HCT116 (cell line): ENCODE results near the gene SSTR3. TPM values are rescaled to one million over a fixed set of nuclear protein-coding genes. Genes with fewer than 3 reads are reported as not detected.

ENCODE experiments used
- ATAC-seq: fragments of 200-7000 bp; cut with Tn5 transposase; 2 replicates; pipeline ENCODE4 v1.9.1; 2020; ENCODE audit warnings: mild to moderate bottlenecking, moderate library complexity
- BruUV-seq: library from RNA; stranded (reverse); fragments of 400-500 nt; replicated peaks from 2 replicates; lab custom pipeline; 2021; lab: Mats Ljungman, UMichigan
- CTCF ChIA-PET: fragments of 300-600 bp; sonication (Branson Sonifier 250); formaldehyde crosslinking; loops from one replicate; lab custom pipeline; 2021; ENCODE audit warnings: antibody characterized with exemption; lab: Charles Lee
- POLR2A ChIA-PET: fragments of 300-600, 350-600 bp; sonication (Branson Sonifier 250); formaldehyde crosslinking; loops from one replicate; lab custom pipeline; 2021; ENCODE audit warnings: antibody characterized with exemption; lab: Charles Lee
- RAD21 ChIA-PET, 2 experiments: fragments of 300-600 bp; sonication (Branson Sonifier 250); formaldehyde crosslinking; loops; one replicate each; lab custom pipeline; 2023; ENCODE audit warnings: low total read pairs in 2 of 2; ENCODE audit not compliant: uncharacterized antibody in 2 of 2, unreplicated experiment in 2 of 2, low non-redundant PET in 1 of 2; lab: Charles Lee
- DNase-seq: peaks from one replicate; pipeline ENCODE4 v3.0.0-alpha.2; 2010; ENCODE audit warnings: low read depth, low spot score
- H2AFZ ChIP-seq: fragments of 200-600 bp; shearing (Covaris generic), sonication (generic); 2 replicates; pipeline ENCODE4 v1.6.1; 2017; ENCODE audit warnings: low read depth, mixed run types, mixed read lengths, antibody characterized with exemption, low read length; ENCODE audit not compliant: poor library complexity, severe bottlenecking
- H3K27ac ChIP-seq: 2 replicates; pipeline ENCODE4 v1.5.1; 2012; ENCODE audit warnings: low read depth, low read length
- H3K27me3 ChIP-seq: fragments of 200-600 bp; sonication (generic); 2 replicates; pipeline ENCODE4 v1.6.1; 2016; ENCODE audit warnings: mixed run types, low read length, mixed read lengths; ENCODE audit not compliant: insufficient read depth
- H3K36me3 ChIP-seq, 2 experiments: fragments of 200-500 bp in 1 of 2; fragments of 200-600 bp in 1 of 2; sonication (Bioruptor generic) in 1 of 2; sonication (generic) in 1 of 2; 2 replicates each; pipeline versions ENCODE4 v1.5.1 to v1.6.1; 2014 to 2016; ENCODE audit warnings: low read length in 2 of 2, inconsistent platforms in 1 of 2, mixed read lengths in 1 of 2, mixed run types in 1 of 2; ENCODE audit not compliant: insufficient read depth in 2 of 2, control insufficient read depth in 1 of 2
- H3K4me1 ChIP-seq, 2 experiments: fragments of 200-600 bp in 1 of 2; sonication (generic) in 1 of 2; 2 replicates each; pipeline versions ENCODE4 v1.5.1 to v1.6.1; 2012 to 2017; ENCODE audit warnings: low read length in 2 of 2, inconsistent platforms in 1 of 2, mild to moderate bottlenecking in 1 of 2, mixed read lengths in 1 of 2, mixed run types in 1 of 2, moderate library complexity in 1 of 2; ENCODE audit not compliant: insufficient read depth in 2 of 2, control insufficient read depth in 1 of 2
- H3K4me2 ChIP-seq: fragments of 200-600 bp; sonication (generic); 2 replicates; pipeline ENCODE4 v1.6.1; 2017; ENCODE audit warnings: mixed run types, low read length, mixed read lengths
- H3K4me3 ChIP-seq, 2 experiments: fragments of 200-600 bp in 1 of 2; sonication (generic) in 1 of 2; replicated peaks in 1 of 2; 2 replicates each; pipeline ENCODE4 v1.5.1; 2011 to 2016; ENCODE audit warnings: low read length in 2 of 2, control low read depth in 1 of 2, low read depth in 1 of 2, mild to moderate bottlenecking in 1 of 2, mixed read lengths in 1 of 2, mixed run types in 1 of 2
- H3K79me2 ChIP-seq: fragments of 200-600 bp; sonication (generic); 2 replicates; pipeline ENCODE4 v1.6.1; 2017; ENCODE audit warnings: mild to moderate bottlenecking, mixed run types, low read length, moderate library complexity, mixed read lengths; ENCODE audit not compliant: insufficient read depth
- H3K9ac ChIP-seq: fragments of 200-600 bp; sonication (generic); 2 replicates; pipeline ENCODE4 v1.6.1; 2016; ENCODE audit warnings: low read length, mixed read lengths
- H3K9me2 ChIP-seq: fragments of 200-600 bp; sonication (generic), shearing (Covaris generic); 2 replicates; pipeline ENCODE4 v1.6.1; 2017; ENCODE audit warnings: mixed run types, mild to moderate bottlenecking, moderate library complexity; ENCODE audit not compliant: insufficient read depth
- H3K9me3 ChIP-seq, 2 experiments: fragments of 200-500 bp in 1 of 2; fragments of 200-600 bp in 1 of 2; sonication (Bioruptor generic) in 1 of 2; sonication (generic) in 1 of 2; 2 replicates each; pipeline ENCODE4 v1.6.1; 2014 to 2017; ENCODE audit warnings: low read length in 2 of 2, mixed read lengths in 2 of 2, inconsistent platforms in 1 of 2, low read depth in 1 of 2, mild to moderate bottlenecking in 1 of 2, mixed run types in 1 of 2, moderate library complexity in 1 of 2; ENCODE audit not compliant: control insufficient read depth in 1 of 2, insufficient read depth in 1 of 2
- H4K20me1 ChIP-seq: fragments of 200-600 bp; sonication (generic), shearing (Covaris generic); 2 replicates; pipeline ENCODE4 v1.6.1; 2017; ENCODE audit warnings: mixed run types, mild to moderate bottlenecking, moderate library complexity; ENCODE audit not compliant: insufficient read depth
- ATF3 ChIP-seq: IDR thresholded peaks from 2 replicates; pipeline ENCODE4 v1.6.1; 2012
- CBX3 ChIP-seq: IDR thresholded peaks from 2 replicates; pipeline ENCODE4 v1.6.1; 2012; ENCODE audit warnings: low read depth
- EGR1 ChIP-seq: IDR thresholded peaks from 2 replicates; pipeline ENCODE4 v1.6.1; 2012; ENCODE audit warnings: low read depth
- ELF1 ChIP-seq: IDR thresholded peaks from 2 replicates; pipeline ENCODE4 v1.6.1; 2012; ENCODE audit warnings: low read depth, borderline replicate concordance
- EZH2 ChIP-seq: fragments of 200-600 bp; sonication (generic); IDR thresholded peaks from 2 replicates; pipeline ENCODE4 v1.6.1; 2017; ENCODE audit warnings: antibody characterized with exemption, mixed run types
- EZH2phosphoT487 ChIP-seq: fragments of 200-600 bp; IDR thresholded peaks from 2 replicates; pipeline ENCODE4 v1.6.1; 2018; ENCODE audit warnings: antibody characterized with exemption, borderline replicate concordance
- JUND ChIP-seq: IDR thresholded peaks from 2 replicates; pipeline ENCODE4 v1.6.1; 2012
- MAX ChIP-seq: IDR thresholded peaks from 2 replicates; pipeline ENCODE4 v1.6.1; 2012
- POLR2A ChIP-seq: IDR thresholded peaks from 2 replicates; pipeline ENCODE4 v1.7.0; 2011; ENCODE audit warnings: borderline replicate concordance; ENCODE audit not compliant: insufficient read depth, insufficient read length; ENCODE audit errors: extremely low read depth
- POLR2AphosphoS5 ChIP-seq: IDR thresholded peaks from 2 replicates; pipeline ENCODE4 v1.6.1; 2011; ENCODE audit warnings: mild to moderate bottlenecking, low read depth, low read length, moderate library complexity
- SP1 ChIP-seq: IDR thresholded peaks from 2 replicates; pipeline ENCODE4 v1.6.1; 2012; ENCODE audit warnings: low read depth
- SRF ChIP-seq: IDR thresholded peaks from 2 replicates; pipeline ENCODE4 v1.6.1; 2012; ENCODE audit warnings: low read depth
- TCF7L2 ChIP-seq: IDR thresholded peaks from 2 replicates; pipeline ENCODE4 v1.7.0; 2011; ENCODE audit warnings: borderline replicate concordance, inconsistent platforms; ENCODE audit not compliant: insufficient read depth, insufficient read length; ENCODE audit errors: extremely low read depth
- YY1 ChIP-seq: IDR thresholded peaks from 2 replicates; pipeline ENCODE4 v1.6.1; 2011; ENCODE audit warnings: low read length, low read depth, moderate library complexity, mild to moderate bottlenecking; ENCODE audit not compliant: insufficient replicate concordance; ENCODE audit errors: extremely low read depth
- ZFX ChIP-seq: fragments of 450-650 bp; IDR thresholded peaks from 2 replicates; pipeline ENCODE4 v1.6.1; 2017
- intact Hi-C: fragments of 100-400 bp; cut with micrococcal nuclease; formaldehyde crosslinking; loops from 2 replicates; pipeline ENCODE4 v1.10.0; 2022
- total RNA-seq: library from RNA; stranded (reverse); gene quantifications from one replicate; pipeline ENCODE4 v1.2.1, GENCODE V29; 2021; ENCODE audit not compliant: unreplicated experiment

SSTR3 gene
- total RNA-seq, 1 experiment from 2014 or later: not detected

GRCh38 chr22:37165066-37165465 lies 47.2 kb downstream of the SSTR3 start (continued):
- TF ChIP-seq ATF3: no peak
- no peak for TF ChIP-seq CBX3
- TF ChIP-seq POLR2A: no peak
- TF ChIP-seq TCF7L2: no peak
- TF ChIP-seq ELF1: no peak

DNA sequence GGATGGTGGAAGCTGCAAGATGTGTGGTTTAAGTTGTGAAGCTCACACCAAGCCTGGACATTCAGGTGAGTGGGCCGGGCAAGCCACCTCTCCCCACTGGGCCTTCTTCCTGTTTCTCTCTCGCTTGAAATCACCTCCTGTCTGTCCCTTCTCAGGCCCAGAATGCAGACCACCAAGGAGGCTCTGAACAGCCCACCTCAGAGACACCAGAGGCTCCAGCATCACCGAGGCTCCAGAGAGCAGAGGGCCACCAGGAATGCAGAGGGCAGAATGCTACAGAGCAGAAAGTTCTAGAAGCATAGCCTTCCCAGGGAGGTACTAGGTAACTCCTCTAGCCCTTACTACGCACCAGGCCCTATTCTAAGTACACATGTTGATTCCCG lies 47.8 kb downstream of the SSTR3 start:
- DNase-seq (no peak), ATAC-seq (no peak)
- no peaks in the 10 kb centered on the region for H4K20me1 ChIP-seq
- H3K4me2 ChIP-seq: no peak overlapping the region
- intact Hi-C loops: no loop called here
- BruUV-seq: no TSS peak
- no peaks in the 10 kb centered on the region for H3K9me2 ChIP-seq
- ChIA-PET POLR2A (interaction anchor here (1.0 kb wide), 1 partner anchor 33 kb away, joined by 3 read pairs; no protein-coding TSS in a partner anchor), CTCF (no interaction called here), RAD21 (no interaction called here)
- H3K36me3 ChIP-seq: no peaks in the 10 kb centered on the region
- no peak overlapping the region for H3K9ac ChIP-seq
- no peaks in the 10 kb centered on the region for H3K27me3 ChIP-seq
- H3K27ac ChIP-seq: no peak overlapping the region
- no peak overlapping the region for H3K4me3 ChIP-seq
- H3K79me2 ChIP-seq: no peaks in the 10 kb centered on the region
- H3K9me3 ChIP-seq: peaks cover 0 to 4% of the 10 kb centered on the region in 2 experiments; a peak in 1 of 4 replicates
- H3K4me1 ChIP-seq: peaks cover 0 to 21% of the 10 kb centered on the region in 2 experiments; a peak in 2 of 4 replicates
- TF ChIP-seq SP1 (no peak), EZH2phosphoT487 (no peak), SRF (no peak), YY1 (no peak), ATF3 (no peak), POLR2A (no peak), POLR2AphosphoS5 (no peak), JUND (no peak), EGR1 (no peak), TCF7L2 (no peak), MAX (no peak), EZH2 (no peak), CBX3 (no peak), ZFX (no peak)
- H2AFZ ChIP-seq: no peak overlapping the region
